Panc1 (cell line): ENCODE data around the gene CDC42. TPM values are rescaled to one million over a fixed set of nuclear protein-coding genes. Genes with fewer than 3 reads are reported as not detected.

Experiments used
- ATAC-seq: fragments of 200-7000 bp; cut with Tn5 transposase; 2 replicates; pipeline ENCODE4 v1.9.1; 2020; ENCODE audit warnings: mild to moderate bottlenecking, moderate library complexity
- BruUV-seq: library from RNA; stranded (reverse); fragments of 400-500 nt; replicated peaks from 2 replicates; lab custom pipeline; 2021; lab: Mats Ljungman, UMichigan
- CTCF ChIA-PET: fragments of 300-600 bp; sonication (Branson Sonifier 250); formaldehyde crosslinking; loops from one replicate; lab custom pipeline; 2022; ENCODE audit warnings: antibody characterized with exemption; lab: Charles Lee
- POLR2A ChIA-PET: fragments of 300-600 bp; sonication (Branson Sonifier 250); formaldehyde crosslinking; loops from one replicate; lab custom pipeline; 2022; ENCODE audit warnings: antibody characterized with exemption; lab: Charles Lee
- DNase-seq: peaks from one replicate; pipeline ENCODE4 v3.0.0-alpha.2; 2010; ENCODE audit warnings: low read depth, low spot score
- H3K27ac ChIP-seq: 2 replicates; pipeline ENCODE4 v1.5.1; 2011; ENCODE audit warnings: mild to moderate bottlenecking, low read length, inconsistent platforms
- H3K27me3 ChIP-seq: fragments of 200-500 bp; sonication (Bioruptor generic); 2 replicates; pipeline ENCODE4 v1.6.0; 2014; ENCODE audit warnings: low read length, inconsistent platforms; ENCODE audit not compliant: control insufficient read depth, insufficient read depth
- H3K36me3 ChIP-seq: fragments of 200-500 bp; sonication (Bioruptor generic); 2 replicates; pipeline ENCODE4 v1.5.1; 2014; ENCODE audit warnings: inconsistent platforms, mild to moderate bottlenecking, low read length, moderate library complexity; ENCODE audit not compliant: control insufficient read depth, insufficient read depth
- H3K4me1 ChIP-seq: 2 replicates; pipeline ENCODE4 v1.5.1; 2011; ENCODE audit warnings: inconsistent platforms, mild to moderate bottlenecking, low read length, moderate library complexity; ENCODE audit not compliant: control insufficient read depth, insufficient read depth
- H3K4me3 ChIP-seq, 2 experiments: 2 replicates each; pipeline ENCODE4 v1.5.1; 2011 to 2012; ENCODE audit warnings: low read depth in 2 of 2, low read length in 2 of 2, mild to moderate bottlenecking in 2 of 2, inconsistent platforms in 1 of 2, moderate library complexity in 1 of 2
- H3K9me3 ChIP-seq: fragments of 200-500 bp; sonication (Bioruptor generic); 2 replicates; pipeline ENCODE4 v1.5.1; 2014; ENCODE audit warnings: low read depth, mild to moderate bottlenecking, inconsistent platforms, low read length, moderate library complexity; ENCODE audit not compliant: control insufficient read depth, insufficient read depth
- CTCF ChIP-seq: fragments of 450-650 bp; IDR thresholded peaks from 2 replicates; pipeline ENCODE4 v1.5.1; 2017; ENCODE audit warnings: mild to moderate bottlenecking
- POLR2AphosphoS5 ChIP-seq: IDR thresholded peaks from 2 replicates; pipeline ENCODE4 v1.6.1; 2012; ENCODE audit warnings: mild to moderate bottlenecking, low read depth, low read length, moderate library complexity
- REST ChIP-seq, 2 experiments: IDR thresholded peaks; 2 replicates each; pipeline ENCODE4 v1.6.1; 2011 to 2012; ENCODE audit warnings: low read depth in 2 of 2, control low read depth in 1 of 2, low read length in 1 of 2, mild to moderate bottlenecking in 1 of 2, moderate library complexity in 1 of 2; ENCODE audit not compliant: insufficient read depth in 1 of 2
- SIN3A ChIP-seq: IDR thresholded peaks from 2 replicates; pipeline ENCODE4 v1.6.1; 2012; ENCODE audit warnings: low read depth, mild to moderate bottlenecking, low read length, moderate library complexity, borderline replicate concordance; ENCODE audit not compliant: insufficient read depth
- TCF7L2 ChIP-seq: IDR thresholded peaks from 2 replicates; pipeline ENCODE4 v1.6.1; 2011; ENCODE audit warnings: mild to moderate bottlenecking, low read depth, low read length, inconsistent platforms
- in situ Hi-C: cut with HindIII; loops from 2 replicates; pipeline ENCODE4 v1.10.0; 2016; ENCODE audit warnings: low sequenced_read_pairs, low pct_unique_long_range_greater_than_20kb
- intact Hi-C: fragments of 100-400 bp; cut with micrococcal nuclease; formaldehyde crosslinking; loops from one replicate; pipeline ENCODE4 v1.10.0; 2022; ENCODE audit not compliant: unreplicated experiment
- total RNA-seq: library from RNA; stranded (reverse); gene quantifications from one replicate; pipeline ENCODE4 v1.2.1, GENCODE V29; 2021; ENCODE audit not compliant: unreplicated experiment

CDC42 gene
- total RNA-seq, 1 experiment from 2014 or later, result 240 TPM

- H3K27ac ChIP-seq, result no peak overlapping the region
- H3K36me3 ChIP-seq, result peaks cover 3% of the 10 kb centered on the region; the same call in 1 of the 2 replicates
- no peaks in the 10 kb centered on the region for H3K4me1 ChIP-seq
- no peaks in the 10 kb centered on the region for H3K9me3 ChIP-seq
- H3K27me3 ChIP-seq, result no peaks in the 10 kb centered on the region
- H3K4me3 ChIP-seq, result no peak overlapping the region
- DNase-seq, result no peak
- no peak for ATAC-seq
- BruUV-seq, result no TSS peak
- TF ChIP-seq REST (IDR thresholded peaks at IDR 0.05; ENCODE audit: insufficient read depth in 1 of 2, low read depth in 2 of 2, low read length in 1 of 2) (no peak), TCF7L2 (no peak), POLR2AphosphoS5 (no peak), SIN3A (no peak), CTCF (no peak)
- intact Hi-C loops, result loop anchor here (10.0 kb wide), 1 partner anchor 308 kb away; no protein-coding TSS in a partner anchor
- in situ Hi-C loops, result no loop called here
- ChIA-PET POLR2A (no interaction called here), CTCF (no interaction called here)
Measured at GRCh38 chr1:22107126-22107525, 54.6 kb downstream of the CDC42 start.

GRCh38 chr1:22108339-22109105, 56.0 kb downstream of the CDC42 start:
- Histone ChIP-seq H3K9me3 (no peaks in the 10 kb centered on the region), H3K4me3 (no peak overlapping the region), H3K27ac (no peak overlapping the region), H3K4me1 (no peaks in the 10 kb centered on the region), H3K27me3 (no peaks in the 10 kb centered on the region), H3K36me3 (no peaks in the 10 kb centered on the region; the same call in 1 of the 2 replicates)
- BruUV-seq, result no TSS peak
- in situ Hi-C loops (no loop called here), intact Hi-C loops (loop anchor here (10.0 kb wide), 1 partner anchor 306 kb away; no protein-coding TSS in a partner anchor)
- ChIA-PET POLR2A (no interaction called here), CTCF (interaction anchor here (0.6 kb wide), 1 partner anchor 55 kb away, joined by 3 read pairs; no protein-coding TSS in a partner anchor)
- ATAC-seq (no peak), DNase-seq (no peak)
- TF ChIP-seq CTCF (no peak), SIN3A (no peak), POLR2AphosphoS5 (no peak), TCF7L2 (no peak), REST (IDR thresholded peaks at IDR 0.05; ENCODE audit: insufficient read depth in 1 of 2, low read depth in 2 of 2, low read length in 1 of 2) (no peak)
